Measurements from ENCODE around the gene CTSZ. TPM values are rescaled to one million over a fixed set of nuclear protein-coding genes. Genes with fewer than 3 reads are reported as not detected.

The CTSZ gene
- total RNA-seq, 5 donors from 2014 or later (not counting 1 experiment from before 2014, with no cell fraction given), result 16.8 to 37.1 (median 26.1) TPM

DNA sequence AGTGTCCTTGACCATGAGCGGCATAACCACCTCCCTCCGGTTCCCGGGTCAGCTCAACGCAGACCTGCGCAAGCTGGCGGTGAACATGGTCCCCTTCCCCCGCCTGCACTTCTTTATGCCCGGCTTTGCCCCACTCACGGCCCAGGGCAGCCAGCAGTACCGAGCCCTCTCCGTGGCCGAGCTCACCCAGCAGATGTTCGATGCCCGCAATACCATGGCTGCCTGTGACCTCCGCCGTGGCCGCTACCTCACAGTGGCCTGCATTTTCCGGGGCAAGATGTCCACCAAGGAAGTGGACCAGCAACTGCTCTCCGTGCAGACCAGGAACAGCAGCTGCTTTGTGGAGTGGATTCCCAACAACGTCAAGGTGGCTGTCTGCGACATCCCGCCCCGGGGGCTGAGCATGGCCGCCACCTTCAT is 17.1 kb upstream of the CTSZ start:
- CTCF ChIA-PET, result interaction anchor here in 1 of 2 donors (0.6 kb wide), 1 partner anchor 551 kb away, joined by 3 read pairs; no protein-coding TSS in a partner anchor
- no peaks in the 10 kb centered on the region for H3K27me3 ChIP-seq (replicated peaks in 1 of 2; ENCODE audit: control insufficient read depth in 2 of 2, extremely low read depth in 1 of 2, insufficient read depth in 2 of 2, low read length in 1 of 2)
- no peaks in the 10 kb centered on the region for H3K9me3 Mint-ChIP-seq
- no peaks in the 10 kb centered on the region for H3K9me3 ChIP-seq
- H3K4me1 Mint-ChIP-seq, result peaks cover 37 to 44% (median 41%) of the 10 kb centered on the region in 3 donors
- H3K4me3 ChIP-seq (ENCODE audit: control insufficient read depth in 1 of 2, extremely low read depth in 1 of 2, low read length in 1 of 2), result no peak overlapping the region
- H3K36me3 Mint-ChIP-seq, result peaks cover 52% of the 10 kb centered on the region
- H3K36me3 ChIP-seq (ENCODE audit: control insufficient read depth in 2 of 2, extremely low read depth in 1 of 2, insufficient read depth in 1 of 2, low read length in 1 of 2), result peaks cover 0 to 70% of the 10 kb centered on the region in 2 donors
- no peak overlapping the region for H3K4me3 Mint-ChIP-seq
- WGBS (ENCODE audit: insufficient coverage), result 94% methylated on average over 24 of the region's 24 CpGs
- POLR2A ChIA-PET, result no interaction called here
- no peak overlapping the region for H3K27ac ChIP-seq (ENCODE audit: low read length)
- H3K27me3 Mint-ChIP-seq, result no peaks in the 10 kb centered on the region
- no peak for ATAC-seq (replicated peaks in 1 of 4)
- no peak for DNase-seq
- H3K27ac Mint-ChIP-seq, result no peak overlapping the region
- peaks cover 13 to 15% of the 10 kb centered on the region in 2 experiments for H3K4me1 ChIP-seq (ENCODE audit: control insufficient read depth in 1 of 2, extremely low read depth in 1 of 2, insufficient read depth in 2 of 2, low read length in 2 of 2)

DNA sequence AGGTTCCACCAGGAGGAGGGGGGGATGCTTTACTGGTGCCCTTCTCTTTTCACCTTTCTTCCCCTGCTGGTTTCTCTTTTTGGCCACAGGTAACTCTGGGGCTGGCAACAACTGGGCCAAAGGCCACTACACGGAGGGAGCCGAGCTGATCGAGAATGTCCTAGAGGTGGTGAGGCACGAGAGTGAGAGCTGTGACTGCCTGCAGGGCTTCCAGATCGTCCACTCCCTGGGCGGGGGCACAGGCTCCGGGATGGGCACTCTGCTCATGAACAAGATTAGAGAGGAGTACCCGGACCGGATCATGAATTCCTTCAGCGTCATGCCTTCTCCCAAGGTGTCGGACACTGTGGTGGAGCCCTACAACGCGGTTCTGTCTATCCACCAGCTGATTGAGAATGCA is 16.6 kb upstream of the CTSZ start:
- Mint-ChIP-seq H3K27ac (no peak overlapping the region), H3K4me1 (peaks cover 32 to 40% (median 36%) of the 10 kb centered on the region in 3 donors), H3K36me3 (peaks cover 47% of the 10 kb centered on the region), H3K9me3 (no peaks in the 10 kb centered on the region), H3K27me3 (no peaks in the 10 kb centered on the region), H3K4me3 (no peak overlapping the region)
- H3K27me3 ChIP-seq (replicated peaks in 1 of 2; ENCODE audit: control insufficient read depth in 2 of 2, extremely low read depth in 1 of 2, insufficient read depth in 2 of 2, low read length in 1 of 2), result no peaks in the 10 kb centered on the region
- WGBS (ENCODE audit: insufficient coverage), result 95% methylated on average over 11 of the region's 13 CpGs
- ChIA-PET POLR2A (no interaction called here), CTCF (no interaction called here)
- DNase-seq (no peak), ATAC-seq (replicated peaks in 1 of 4) (no peak)
- H3K4me1 ChIP-seq (ENCODE audit: control insufficient read depth in 1 of 2, extremely low read depth in 1 of 2, insufficient read depth in 2 of 2, low read length in 2 of 2), result peaks cover 9 to 10% of the 10 kb centered on the region in 2 experiments
- peaks cover 0 to 65% of the 10 kb centered on the region in 2 donors for H3K36me3 ChIP-seq (ENCODE audit: control insufficient read depth in 2 of 2, extremely low read depth in 1 of 2, insufficient read depth in 1 of 2, low read length in 1 of 2)
- H3K4me3 ChIP-seq (ENCODE audit: control insufficient read depth in 1 of 2, extremely low read depth in 1 of 2, low read length in 1 of 2), result no peak overlapping the region
- H3K27ac ChIP-seq (ENCODE audit: low read length), result no peak overlapping the region
- H3K9me3 ChIP-seq, result no peaks in the 10 kb centered on the region

GRCh38 chr20:59022754-59023153 is 15.7 kb upstream of the CTSZ start:
- H3K36me3 ChIP-seq (ENCODE audit: control insufficient read depth in 2 of 2, extremely low read depth in 1 of 2, insufficient read depth in 1 of 2, low read length in 1 of 2), result peaks cover 0 to 57% of the 10 kb centered on the region in 2 donors
- no peaks in the 10 kb centered on the region for H3K9me3 ChIP-seq
- H3K4me1 Mint-ChIP-seq, result peaks cover 25 to 33% (median 29%) of the 10 kb centered on the region in 3 donors
- no peaks in the 10 kb centered on the region for H3K27me3 ChIP-seq (replicated peaks in 1 of 2; ENCODE audit: control insufficient read depth in 2 of 2, extremely low read depth in 1 of 2, insufficient read depth in 2 of 2, low read length in 1 of 2)
- CTCF ChIA-PET, result no interaction called here
- POLR2A ChIA-PET, result interaction anchor here in 1 of 2 donors (0.7 kb wide), 1 partner anchor 114 kb away, joined by 9 read pairs; no protein-coding TSS in a partner anchor
- H3K36me3 Mint-ChIP-seq, result peaks cover 42% of the 10 kb centered on the region
- 96% methylated on average over 13 of the region's 15 CpGs for WGBS (ENCODE audit: insufficient coverage)
- no peak overlapping the region for H3K4me3 Mint-ChIP-seq
- no peak overlapping the region for H3K4me3 ChIP-seq (ENCODE audit: control insufficient read depth in 1 of 2, extremely low read depth in 1 of 2, low read length in 1 of 2)
- H3K27me3 Mint-ChIP-seq, result no peaks in the 10 kb centered on the region
- no peak for DNase-seq
- H3K4me1 ChIP-seq (ENCODE audit: control insufficient read depth in 1 of 2, extremely low read depth in 1 of 2, insufficient read depth in 2 of 2, low read length in 2 of 2), result peaks cover 5 to 8% of the 10 kb centered on the region in 2 experiments
- no peak for ATAC-seq (replicated peaks in 1 of 4)
- H3K27ac ChIP-seq (ENCODE audit: low read length), result no peak overlapping the region
- H3K27ac Mint-ChIP-seq, result no peak overlapping the region
- no peaks in the 10 kb centered on the region for H3K9me3 Mint-ChIP-seq

GRCh38 chr20:59020938-59021551 is 14.0 kb upstream of the CTSZ start:
- no peak overlapping the region for H3K4me3 ChIP-seq (ENCODE audit: control insufficient read depth in 1 of 2, extremely low read depth in 1 of 2, low read length in 1 of 2)
- H3K27ac Mint-ChIP-seq, result peak overlapping the region in 1 of 2 donors; percentile 52
- POLR2A ChIA-PET, result no interaction called here
- no peaks in the 10 kb centered on the region for H3K27me3 ChIP-seq (replicated peaks in 1 of 2; ENCODE audit: control insufficient read depth in 2 of 2, extremely low read depth in 1 of 2, insufficient read depth in 2 of 2, low read length in 1 of 2)
- no CpG with 5 or more reads among the region's 5 CpGs for WGBS (ENCODE audit: insufficient coverage)
- H3K27ac ChIP-seq (ENCODE audit: low read length), result no peak overlapping the region
- no peaks in the 10 kb centered on the region for H3K27me3 Mint-ChIP-seq
- ATAC-seq (replicated peaks in 1 of 4), result no peak
- no peak for DNase-seq
- peaks cover 25 to 33% (median 29%) of the 10 kb centered on the region in 3 donors for H3K4me1 Mint-ChIP-seq
- peaks cover 28% of the 10 kb centered on the region for H3K36me3 Mint-ChIP-seq
- H3K9me3 ChIP-seq, result no peaks in the 10 kb centered on the region
- H3K9me3 Mint-ChIP-seq, result no peaks in the 10 kb centered on the region
- H3K4me1 ChIP-seq (ENCODE audit: control insufficient read depth in 1 of 2, extremely low read depth in 1 of 2, insufficient read depth in 2 of 2, low read length in 2 of 2), result peaks cover 6 to 16% of the 10 kb centered on the region in 2 experiments
- peaks cover 0 to 43% of the 10 kb centered on the region in 2 donors for H3K36me3 ChIP-seq (ENCODE audit: control insufficient read depth in 2 of 2, extremely low read depth in 1 of 2, insufficient read depth in 1 of 2, low read length in 1 of 2)
- no peak overlapping the region for H3K4me3 Mint-ChIP-seq
- CTCF ChIA-PET, result no interaction called here

DNA sequence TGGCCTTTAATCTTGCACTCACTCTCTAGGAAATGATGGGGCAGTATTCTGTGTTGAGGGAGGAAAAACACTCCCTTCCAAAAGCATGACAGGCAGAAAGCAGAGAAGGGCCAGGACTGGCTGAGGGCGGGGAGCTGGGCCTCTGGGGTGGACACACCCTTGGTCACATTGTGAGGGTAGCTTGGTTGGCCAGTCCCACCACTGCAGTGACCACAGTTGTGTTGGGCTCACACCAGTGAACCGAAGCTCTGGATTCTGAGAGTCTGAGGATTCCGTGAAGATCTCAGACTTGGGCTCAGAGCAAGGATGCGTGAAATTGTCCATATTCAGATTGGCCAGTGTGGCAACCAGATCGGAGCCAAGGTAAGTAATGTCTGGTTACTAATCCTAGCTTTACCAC is 12.2 kb upstream of the CTSZ start, which contains the start of gene TUBB1:
TSS of gene TUBB1 (plus strand) at position 213 of the 400 bp plus-strand sequence. CDS start at position 307, 94 bp downstream.
- no peak within 1 kb of the TSS for H3K27ac ChIP-seq (ENCODE audit: low read length)
- H3K4me1 Mint-ChIP-seq, result peaks cover 29 to 34% (median 29%) of the 10 kb centered on the region in 3 donors
- H3K9me3 Mint-ChIP-seq, result no peaks in the 10 kb centered on the region
- no peak within 1 kb of the TSS for H3K4me3 ChIP-seq (ENCODE audit: control insufficient read depth in 1 of 2, extremely low read depth in 1 of 2, low read length in 1 of 2)
- peaks cover 0 to 24% of the 10 kb centered on the region in 2 donors for H3K36me3 ChIP-seq (ENCODE audit: control insufficient read depth in 2 of 2, extremely low read depth in 1 of 2, insufficient read depth in 1 of 2, low read length in 1 of 2)
- H3K9me3 ChIP-seq, result no peaks in the 10 kb centered on the region
- no peak within 1 kb of the TSS for H3K27ac Mint-ChIP-seq
- 94% methylated on average over 5 of the region's 5 CpGs for WGBS (ENCODE audit: insufficient coverage)
- H3K4me3 Mint-ChIP-seq, result no peak within 1 kb of the TSS
- H3K36me3 Mint-ChIP-seq, result peaks cover 17% of the 10 kb centered on the region
- ATAC-seq (replicated peaks in 1 of 4) (no peak), DNase-seq (no peak)
- CTCF ChIA-PET, result interaction anchor here in 1 of 2 donors (1.1 kb wide), 1 partner anchor 112 kb away, joined by 3 read pairs; no protein-coding TSS in a partner anchor
- POLR2A ChIA-PET, result no interaction called here
- peaks cover 6 to 25% of the 10 kb centered on the region in 2 experiments for H3K4me1 ChIP-seq (ENCODE audit: control insufficient read depth in 1 of 2, extremely low read depth in 1 of 2, insufficient read depth in 2 of 2, low read length in 2 of 2)
- H3K27me3 Mint-ChIP-seq, result no peaks in the 10 kb centered on the region
- H3K27me3 ChIP-seq (replicated peaks in 1 of 2; ENCODE audit: control insufficient read depth in 2 of 2, extremely low read depth in 1 of 2, insufficient read depth in 2 of 2, low read length in 1 of 2), result no peaks in the 10 kb centered on the region

DNA sequence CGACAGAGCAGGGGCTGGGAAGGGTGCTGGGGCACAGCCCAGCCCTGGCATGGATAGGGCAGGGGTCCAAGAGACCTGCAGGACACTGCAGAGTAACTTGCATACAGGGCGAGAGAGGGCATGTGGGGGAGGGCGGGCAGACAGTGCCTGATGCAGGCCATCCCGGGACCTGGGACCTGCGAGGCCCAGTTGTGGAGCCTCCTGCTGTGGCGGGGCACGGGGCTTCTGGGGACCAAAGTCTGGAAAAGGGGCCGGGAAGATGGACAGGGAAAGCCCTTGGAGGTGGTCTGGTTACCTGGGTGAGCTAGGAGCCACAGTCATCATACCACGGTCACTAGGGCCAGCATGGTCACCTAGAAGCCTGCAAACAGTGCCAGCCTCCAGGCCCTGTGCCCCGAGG is 11.8 kb upstream of the CTSZ start:
- Mint-ChIP-seq H3K4me1 (peaks cover 33 to 38% (median 33%) of the 10 kb centered on the region in 3 donors), H3K36me3 (peaks cover 13% of the 10 kb centered on the region), H3K4me3 (no peak overlapping the region), H3K27me3 (no peaks in the 10 kb centered on the region), H3K27ac (no peak overlapping the region), H3K9me3 (no peaks in the 10 kb centered on the region)
- ATAC-seq (replicated peaks in 1 of 4) (no peak), DNase-seq (no peak)
- no peak overlapping the region for H3K27ac ChIP-seq (ENCODE audit: low read length)
- peaks cover 0 to 20% of the 10 kb centered on the region in 2 donors for H3K36me3 ChIP-seq (ENCODE audit: control insufficient read depth in 2 of 2, extremely low read depth in 1 of 2, insufficient read depth in 1 of 2, low read length in 1 of 2)
- peaks cover 6 to 29% of the 10 kb centered on the region in 2 experiments for H3K4me1 ChIP-seq (ENCODE audit: control insufficient read depth in 1 of 2, extremely low read depth in 1 of 2, insufficient read depth in 2 of 2, low read length in 2 of 2)
- no peaks in the 10 kb centered on the region for H3K9me3 ChIP-seq
- 100% methylated on average over 7 of the region's 10 CpGs for WGBS (ENCODE audit: insufficient coverage)
- no peak overlapping the region for H3K4me3 ChIP-seq (ENCODE audit: control insufficient read depth in 1 of 2, extremely low read depth in 1 of 2, low read length in 1 of 2)
- H3K27me3 ChIP-seq (replicated peaks in 1 of 2; ENCODE audit: control insufficient read depth in 2 of 2, extremely low read depth in 1 of 2, insufficient read depth in 2 of 2, low read length in 1 of 2), result no peaks in the 10 kb centered on the region
- ChIA-PET CTCF (no interaction called here), POLR2A (no interaction called here)

All from T-cell (primary cell).